Naive thymus-derived CD8-positive, alpha-beta T cell (primary cell): Measurements from ENCODE around the gene ASB9. TPM values are rescaled to one million over a fixed set of nuclear protein-coding genes. Genes with fewer than 3 reads are reported as not detected.
A peak's percentile ranks its signal among the peaks of the same experiment; 100 is the strongest.
"Not testable (repeated sequence)": the region's sequence is repeated elsewhere in the genome, so short reads cannot be mapped to it uniquely, and the experiment has no call there.

Source experiments
- ATAC-seq, 2 donors: fragments of 150-1000 bp; cut with Tn5 transposase in 1 of 2; sonication (Bioruptor Pico), chemical (Tn5 transposase) in 1 of 2; 1 replicate in 1 of 2; 2 replicates in 1 of 2; pipeline ENCODE4 v1.10.0; 2021; ENCODE audit warnings: mild to moderate bottlenecking in 2 of 2, moderate library complexity in 2 of 2
- POLR2A ChIA-PET: fragments of 350-600 bp; sonication (Branson Sonifier 250); formaldehyde crosslinking; loops from one replicate; lab custom pipeline; 2021; ENCODE audit warnings: antibody characterized with exemption; lab: Charles Lee
- DNase-seq, 10 donors: peaks; one replicate each; pipeline versions ENCODE4 v3.0.0 to v3.0.0-alpha.2; 2020 to 2022
- H3K27ac Mint-ChIP-seq, 10 donors: one replicate each; pipeline ENCODE4 v1.8.0; 2020 to 2022; ENCODE audit warnings: mild to moderate bottlenecking in 10 of 10, mixed read lengths in 10 of 10, moderate library complexity in 4 of 10, inconsistent platforms in 1 of 10
- H3K27me3 Mint-ChIP-seq, 5 donors: one replicate each; pipeline ENCODE4 v1.8.0; 2021 to 2022; ENCODE audit warnings: mixed read lengths in 5 of 5
- H3K36me3 Mint-ChIP-seq, 3 donors: one replicate each; pipeline ENCODE4 v1.8.0; 2020 to 2022; ENCODE audit warnings: mixed read lengths in 3 of 3, mild to moderate bottlenecking in 2 of 3, inconsistent platforms in 1 of 3
- H3K4me1 Mint-ChIP-seq, 4 donors: one replicate each; pipeline ENCODE4 v1.8.0; 2021 to 2022; ENCODE audit warnings: mixed read lengths in 4 of 4
- H3K4me3 Mint-ChIP-seq, 10 donors: one replicate each; pipeline ENCODE4 v1.8.0; 2020 to 2022; ENCODE audit warnings: mild to moderate bottlenecking in 10 of 10, mixed read lengths in 10 of 10, moderate library complexity in 6 of 10, inconsistent platforms in 1 of 10
- H3K9me3 Mint-ChIP-seq, 9 donors: one replicate each; pipeline ENCODE4 v1.8.0; 2020 to 2022; ENCODE audit warnings: mixed read lengths in 9 of 9, mild to moderate bottlenecking in 3 of 9, inconsistent platforms in 1 of 9, moderate library complexity in 1 of 9
- polyA plus RNA-seq, 3 donors: library from polyadenylated mRNA; unstranded; fragments of 300-500 nt; fragmentation: Illumina TruSeq; gene quantifications; one replicate each; pipeline ENCODE4 v1.2.3, GENCODE V29; 2021
- total RNA-seq, 8 experiments: library from RNA in 2 of 8; stranded (reverse) in 2 of 8; gene quantifications; one replicate each; pipeline ENCODE4 v1.2.3 and lab custom pipeline; 2021 to 2026

Gene ASB9
- total and polyA plus RNA-seq, 5 experiments from 2014 or later = 0.33 to 2.7 (median 1.1) TPM; not detected in 1

DNA sequence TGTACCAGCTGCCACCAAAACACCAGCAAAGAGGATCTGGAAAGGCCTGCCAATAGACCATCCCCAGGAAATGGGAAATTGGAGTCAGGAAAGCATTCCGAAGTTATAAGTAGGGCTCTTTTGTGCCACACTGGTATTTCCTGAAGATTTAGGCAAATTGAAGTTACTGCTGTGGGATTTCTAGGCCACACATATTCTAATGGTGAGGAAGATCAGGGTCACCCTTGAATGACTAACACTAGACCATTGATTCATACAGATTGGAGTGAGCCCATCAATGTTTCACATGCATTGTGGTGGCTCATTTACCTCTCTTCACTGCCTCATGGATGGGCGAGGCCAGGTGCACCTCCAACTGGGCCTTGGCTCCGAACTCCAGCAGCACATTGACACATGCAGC lies 23.0 kb upstream of the ASB9 start:
- DNase-seq (no peak), ATAC-seq (no peak)
- no peaks in the 10 kb centered on the region for H3K27me3 Mint-ChIP-seq
- no peak overlapping the region for H3K4me3 Mint-ChIP-seq
- no peaks in the 10 kb centered on the region for H3K9me3 Mint-ChIP-seq
- no peak overlapping the region for H3K27ac Mint-ChIP-seq
- no peaks in the 10 kb centered on the region for H3K4me1 Mint-ChIP-seq
- POLR2A ChIA-PET = no interaction called here
- no peaks in the 10 kb centered on the region for H3K36me3 Mint-ChIP-seq

- ATAC-seq = no peak
- POLR2A ChIA-PET = no interaction called here
- Mint-ChIP-seq H3K27ac (no peak overlapping the region), H3K36me3 (peaks cover 0 to 7% (median 0%) of the 10 kb centered on the region in 3 donors), H3K4me1 (no peaks in the 10 kb centered on the region), H3K4me3 (no peak overlapping the region), H3K27me3 (peaks cover 0 to 8% (median 3%) of the 10 kb centered on the region in 5 donors), H3K9me3 (peaks cover 0 to 4% (median 0%) of the 10 kb centered on the region in 9 donors)
- no peak for DNase-seq
Observed at GRCh38 chrX:15277604-15278003, 7.7 kb upstream of the ASB9 start.

- H3K27ac Mint-ChIP-seq = no peak overlapping the region
- DNase-seq = no peak
- no peaks in the 10 kb centered on the region for H3K36me3 Mint-ChIP-seq
- no peak for ATAC-seq
- peaks cover 0 to 5% (median 5%) of the 10 kb centered on the region in 4 donors for H3K4me1 Mint-ChIP-seq
- POLR2A ChIA-PET = no interaction called here
- no peak overlapping the region for H3K4me3 Mint-ChIP-seq
- H3K27me3 Mint-ChIP-seq = no peaks in the 10 kb centered on the region
- H3K9me3 Mint-ChIP-seq = peaks cover 0 to 2% (median 0%) of the 10 kb centered on the region in 9 donors
Observed at GRCh38 chrX:15274946-15275345, 5.1 kb upstream of the ASB9 start.

DNA sequence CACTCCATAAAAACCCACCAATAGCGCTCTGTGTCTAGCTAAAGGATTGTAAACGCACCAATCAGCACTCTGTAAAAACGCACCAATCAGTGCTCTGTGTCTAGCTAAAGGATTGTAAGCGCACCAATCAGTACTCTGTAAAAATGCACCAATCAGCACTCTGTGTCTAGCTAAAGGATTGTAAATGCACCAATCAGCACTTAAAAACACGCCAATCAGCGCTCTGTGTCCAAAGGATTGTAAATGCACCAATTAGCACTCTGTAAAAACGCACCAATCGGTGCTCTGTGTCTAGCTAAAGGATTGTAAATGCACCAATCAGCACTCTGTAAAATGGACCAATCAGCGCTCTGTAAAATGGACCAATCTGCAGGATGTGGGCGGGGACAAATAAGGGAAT lies 3.4 kb upstream of the ASB9 start:
- DNase-seq, H3K36me3 Mint-ChIP-seq, H3K9me3 Mint-ChIP-seq, H3K4me3 Mint-ChIP-seq, H3K27me3 Mint-ChIP-seq, H3K27ac Mint-ChIP-seq, POLR2A ChIA-PET, ATAC-seq: not testable (repeated sequence)
- H3K4me1 Mint-ChIP-seq = peaks cover 3 to 12% (median 10%) of the 10 kb centered on the region in 4 donors

DNA sequence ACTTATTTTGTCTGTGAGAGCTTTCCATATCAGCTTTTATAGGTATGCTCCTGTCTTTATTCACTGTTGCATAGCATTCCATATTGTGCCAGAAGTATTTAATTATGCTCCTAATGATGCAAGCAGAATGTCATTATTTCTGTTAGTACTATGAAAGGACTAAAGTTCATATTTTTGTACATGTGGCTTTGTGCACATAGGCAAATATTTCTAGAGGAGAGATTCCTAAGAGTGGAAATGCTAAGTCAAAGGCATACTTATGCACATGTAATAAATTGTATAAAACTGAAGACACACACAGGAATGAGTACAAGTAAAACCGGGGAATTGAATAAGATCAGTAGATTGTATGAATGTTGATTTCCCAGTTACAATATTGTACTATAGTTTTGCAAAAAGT lies 1.9 kb upstream of the ASB9 start:
- peaks cover 3 to 12% (median 10%) of the 10 kb centered on the region in 4 donors for H3K4me1 Mint-ChIP-seq
- ATAC-seq = no peak
- POLR2A ChIA-PET = no interaction called here

GRCh38 chrX:15269120-15269519 lies 763 bp downstream of the ASB9 start:
- Mint-ChIP-seq H3K36me3 (no peaks in the 10 kb centered on the region), H3K4me1 (peaks cover 3 to 12% (median 10%) of the 10 kb centered on the region in 4 donors), H3K27me3 (no peaks in the 10 kb centered on the region), H3K9me3 (peaks cover 0 to 2% (median 0%) of the 10 kb centered on the region in 9 donors), H3K27ac (peak overlapping the region in 3 of 10 donors; percentile 84 to 94 (median 89)), H3K4me3 (peak overlapping the region in 1 of 10 donors; percentile 85)
- ATAC-seq = no peak
- POLR2A ChIA-PET = no interaction called here
- DNase-seq = no peak

More for the DNA sequence above, 1.9 kb upstream of the ASB9 start:
- Mint-ChIP-seq H3K9me3 (peaks cover 0 to 2% (median 0%) of the 10 kb centered on the region in 9 donors), H3K27me3 (no peaks in the 10 kb centered on the region), H3K27ac (peak overlapping the region in 2 of 10 donors; percentile 47 to 78), H3K4me3 (no peak overlapping the region), H3K36me3 (no peaks in the 10 kb centered on the region)
- no peak for DNase-seq

- no peaks in the 10 kb centered on the region for H3K4me1 Mint-ChIP-seq
- DNase-seq (no peak), ATAC-seq (no peak)
- H3K27me3 Mint-ChIP-seq = no peaks in the 10 kb centered on the region
- H3K36me3 Mint-ChIP-seq = no peaks in the 10 kb centered on the region
- H3K27ac Mint-ChIP-seq = no peak overlapping the region
- no peak overlapping the region for H3K4me3 Mint-ChIP-seq
- POLR2A ChIA-PET = no interaction called here
- no peaks in the 10 kb centered on the region for H3K9me3 Mint-ChIP-seq
Observed at GRCh38 chrX:15254852-15255251, 15.0 kb downstream of the ASB9 start.

DNA sequence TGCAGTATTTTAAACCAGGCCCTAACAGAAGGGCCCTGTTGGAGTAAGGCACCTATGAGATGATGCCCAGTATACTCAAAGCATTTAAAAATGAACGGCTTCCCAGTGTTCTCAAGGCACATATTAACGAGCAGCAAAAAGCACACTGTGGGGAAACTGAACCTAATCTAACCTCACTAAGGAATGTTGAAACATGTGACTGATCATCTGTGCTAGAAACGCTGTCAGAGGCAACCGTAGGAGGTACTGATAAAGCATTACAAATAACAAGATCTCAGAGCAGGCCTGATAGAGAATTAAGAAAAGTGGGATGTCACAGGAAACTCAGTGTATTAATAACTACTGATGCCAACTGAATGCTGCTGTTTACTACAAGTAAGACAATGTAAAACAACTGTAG lies 24.0 kb downstream of the ASB9 start:
- H3K4me3 Mint-ChIP-seq = no peak overlapping the region
- no peaks in the 10 kb centered on the region for H3K9me3 Mint-ChIP-seq
- no peaks in the 10 kb centered on the region for H3K27me3 Mint-ChIP-seq
- H3K4me1 Mint-ChIP-seq = no peaks in the 10 kb centered on the region
- DNase-seq (no peak), ATAC-seq (no peak)
- POLR2A ChIA-PET = no interaction called here
- H3K36me3 Mint-ChIP-seq = no peaks in the 10 kb centered on the region
- no peak overlapping the region for H3K27ac Mint-ChIP-seq

GRCh38 chrX:15244421-15244820 lies 25.5 kb downstream of the ASB9 start:
- H3K4me1 Mint-ChIP-seq = no peaks in the 10 kb centered on the region
- no peak overlapping the region for H3K27ac Mint-ChIP-seq
- POLR2A ChIA-PET = no interaction called here
- no peak overlapping the region for H3K4me3 Mint-ChIP-seq
- no peaks in the 10 kb centered on the region for H3K27me3 Mint-ChIP-seq
- no peaks in the 10 kb centered on the region for H3K9me3 Mint-ChIP-seq
- no peaks in the 10 kb centered on the region for H3K36me3 Mint-ChIP-seq
- ATAC-seq = no peak
- DNase-seq = no peak

- Mint-ChIP-seq H3K9me3 (no peaks in the 10 kb centered on the region), H3K4me3 (no peak overlapping the region), H3K4me1 (no peaks in the 10 kb centered on the region), H3K27me3 (no peaks in the 10 kb centered on the region), H3K36me3 (no peaks in the 10 kb centered on the region), H3K27ac (no peak overlapping the region)
- POLR2A ChIA-PET = no interaction called here
- ATAC-seq = no peak
- peak in 8 of 10 donors; percentile 1 to 42 (median 22) for DNase-seq
Observed at GRCh38 chrX:15242899-15243555, 26.9 kb downstream of the ASB9 start.

DNA sequence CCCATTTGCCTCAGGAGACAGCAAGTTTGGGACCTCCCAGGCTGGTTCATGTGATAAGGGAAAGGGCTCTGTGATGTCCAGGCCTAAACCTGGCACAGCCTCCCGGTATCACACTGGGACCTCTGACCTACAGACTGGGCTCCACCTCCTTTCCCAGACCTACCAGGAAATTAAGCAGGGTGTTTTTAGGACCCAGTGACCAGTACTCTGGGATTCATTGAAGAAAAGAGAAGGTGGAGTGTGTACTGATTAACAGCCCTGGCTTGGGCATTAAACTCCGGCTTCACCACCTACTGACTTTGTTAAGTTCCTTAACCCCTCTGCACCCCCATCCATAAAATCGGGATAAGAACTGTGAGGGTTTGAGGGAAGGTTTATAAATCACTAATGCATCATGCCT lies 28.6 kb downstream of the ASB9 start:
- no peaks in the 10 kb centered on the region for H3K27me3 Mint-ChIP-seq
- no peak overlapping the region for H3K4me3 Mint-ChIP-seq
- peak overlapping the region in 1 of 10 donors; percentile 64 for H3K27ac Mint-ChIP-seq

GRCh38 chrX:15240414-15240813 lies 29.5 kb downstream of the ASB9 start:
- H3K27ac Mint-ChIP-seq = no peak overlapping the region
- no peak overlapping the region for H3K4me3 Mint-ChIP-seq
- POLR2A ChIA-PET = no interaction called here
- no peaks in the 10 kb centered on the region for H3K36me3 Mint-ChIP-seq
- H3K27me3 Mint-ChIP-seq = no peaks in the 10 kb centered on the region
- H3K9me3 Mint-ChIP-seq = no peaks in the 10 kb centered on the region
- no peak for ATAC-seq
- H3K4me1 Mint-ChIP-seq = no peaks in the 10 kb centered on the region
- no peak for DNase-seq

More for the DNA sequence above, 28.6 kb downstream of the ASB9 start:
- ATAC-seq = no peak
- H3K36me3 Mint-ChIP-seq = no peaks in the 10 kb centered on the region
- POLR2A ChIA-PET = no interaction called here
- no peaks in the 10 kb centered on the region for H3K9me3 Mint-ChIP-seq
- no peaks in the 10 kb centered on the region for H3K4me1 Mint-ChIP-seq
- DNase-seq = no peak

DNA sequence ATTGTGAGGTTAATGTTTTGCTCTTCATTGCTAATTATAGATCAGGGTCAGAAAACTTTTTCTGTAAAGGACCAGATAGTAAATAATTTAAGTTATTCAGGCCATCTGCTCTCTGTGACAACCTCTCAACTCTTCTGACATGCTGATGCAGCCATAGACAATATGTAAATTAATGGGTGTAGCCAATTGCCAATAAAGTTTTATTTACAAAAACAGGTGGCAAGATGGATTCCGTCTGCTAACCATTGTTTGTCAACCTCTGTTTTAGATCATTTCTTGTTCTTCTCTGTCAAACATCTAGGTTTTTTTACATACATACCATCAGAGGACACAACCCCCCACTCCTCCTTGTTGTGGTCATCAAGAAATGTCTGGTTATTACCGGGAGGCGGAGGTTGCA lies 33.7 kb downstream of the ASB9 start:
- H3K9me3 Mint-ChIP-seq = no peaks in the 10 kb centered on the region
- DNase-seq (no peak), ATAC-seq (no peak)
- no peaks in the 10 kb centered on the region for H3K36me3 Mint-ChIP-seq
- POLR2A ChIA-PET = no interaction called here
- H3K27me3 Mint-ChIP-seq = no peaks in the 10 kb centered on the region
- no peaks in the 10 kb centered on the region for H3K4me1 Mint-ChIP-seq
- no peak overlapping the region for H3K27ac Mint-ChIP-seq
- H3K4me3 Mint-ChIP-seq = no peak overlapping the region

- no peaks in the 10 kb centered on the region for H3K36me3 Mint-ChIP-seq
- H3K27me3 Mint-ChIP-seq = no peaks in the 10 kb centered on the region
- no peak for DNase-seq
- H3K9me3 Mint-ChIP-seq = no peaks in the 10 kb centered on the region
- H3K27ac Mint-ChIP-seq = no peak overlapping the region
- no peak overlapping the region for H3K4me3 Mint-ChIP-seq
- no peaks in the 10 kb centered on the region for H3K4me1 Mint-ChIP-seq
- ATAC-seq = no peak
- POLR2A ChIA-PET = no interaction called here
Observed at GRCh38 chrX:15235001-15235400, 34.9 kb downstream of the ASB9 start.
